ENCODE measurements around the gene EIF4G3.
A peak's percentile ranks its signal among the peaks of the same experiment; 100 is the strongest.
"Not testable (repeated sequence)": the region's sequence is repeated elsewhere in the genome, so short reads cannot be mapped to it uniquely, and the experiment has no call there.

The EIF4G3 gene

GRCh38 chr1:21176586-21177555, at the start of gene EIF4G3:
EIF4G3 (minus strand) TSS chr1:21176897; CDS start chr1:21002742, 174,155 bp downstream.
- peak; percentile 95 to 96 for DNase-seq

GRCh38 chr1:21225065-21225464, 48.4 kb upstream of the EIF4G3 start:
- no peak for DNase-seq

GRCh38 chr1:21220815-21221214, 44.1 kb upstream of the EIF4G3 start:
- no peak for DNase-seq

- no peak for DNase-seq
Measured at GRCh38 chr1:21219674-21220073, 43.0 kb upstream of the EIF4G3 start.

- DNase-seq = peak; percentile 43 to 49
Measured at GRCh38 chr1:21217812-21218596, 41.3 kb upstream of the EIF4G3 start.

GRCh38 chr1:21216835-21217811, 40.4 kb upstream of the EIF4G3 start:
- DNase-seq = peak; percentile 17 to 43

GRCh38 chr1:21212126-21212525, 35.4 kb upstream of the EIF4G3 start:
- no peak for DNase-seq

GRCh38 chr1:21208137-21208700, 31.5 kb upstream of the EIF4G3 start:
- not testable (repeated sequence) for DNase-seq

- DNase-seq = no peak
Measured at GRCh38 chr1:21206117-21206516, 29.4 kb upstream of the EIF4G3 start.

GRCh38 chr1:21205416-21205815, 28.7 kb upstream of the EIF4G3 start:
- no peak for DNase-seq

GRCh38 chr1:21201650-21202049, 25.0 kb upstream of the EIF4G3 start:
- DNase-seq = no peak

GRCh38 chr1:21201238-21201637, 24.5 kb upstream of the EIF4G3 start:
- DNase-seq = not testable (repeated sequence)

GRCh38 chr1:21200767-21201166, 24.1 kb upstream of the EIF4G3 start:
- DNase-seq = no peak

- no peak for DNase-seq
Measured at GRCh38 chr1:21198929-21199328, 22.2 kb upstream of the EIF4G3 start.

- no peak for DNase-seq
Measured at GRCh38 chr1:21192871-21193270, 16.2 kb upstream of the EIF4G3 start.

- DNase-seq = no peak
Measured at GRCh38 chr1:21192284-21192683, 15.6 kb upstream of the EIF4G3 start.

GRCh38 chr1:21190771-21191170, 14.1 kb upstream of the EIF4G3 start:
- not testable (repeated sequence) for DNase-seq

- DNase-seq = no peak
Measured at GRCh38 chr1:21189906-21190500, 13.3 kb upstream of the EIF4G3 start.

GRCh38 chr1:21189421-21189820, 12.7 kb upstream of the EIF4G3 start:
- DNase-seq = no peak

- DNase-seq = no peak
Measured at GRCh38 chr1:21188235-21188634, 11.5 kb upstream of the EIF4G3 start.

GRCh38 chr1:21185221-21185731, 8.6 kb upstream of the EIF4G3 start:
- no peak for DNase-seq
